IMR-90 (cell line): Measurements from ENCODE around the gene SLC16A4. TPM values are rescaled to one million over a fixed set of nuclear protein-coding genes. Genes with fewer than 3 reads are reported as not detected.

Experiments used
- ATAC-seq: fragments of 200-7000 bp; cut with Tn5 transposase; 2 replicates; pipeline ENCODE4 v1.9.1; 2020; ENCODE audit warnings: low read depth, mild to moderate bottlenecking, moderate library complexity
- BruUV-seq: library from RNA; stranded (reverse); fragments of 400-500 nt; replicated peaks from 2 replicates; lab custom pipeline; 2021; lab: Mats Ljungman, UMichigan
- CTCF ChIA-PET: fragments of 300-600 bp; formaldehyde crosslinking; extraction: SDS; loops from one replicate; lab custom pipeline; 2021; ENCODE audit warnings: antibody characterized with exemption; lab: Yijun Ruan, JAX
- POLR2A ChIA-PET: fragments of 300-600 bp; sonication (Branson Sonifier 250); formaldehyde crosslinking; loops from one replicate; lab custom pipeline; 2022; ENCODE audit warnings: antibody characterized with exemption; ENCODE audit not compliant: unreplicated experiment; lab: Charles Lee
- DNase-seq: peaks from one replicate; pipeline ENCODE4 v3.0.0; 2013
- H2AFZ ChIP-seq: replicated peaks from 2 replicates; pipeline ENCODE3; 2013; ENCODE audit warnings: low read length, mild to moderate bottlenecking; ENCODE audit not compliant: poor library complexity
- H2AK5ac ChIP-seq: 2 replicates; pipeline ENCODE4 v1.6.1; 2013; ENCODE audit warnings: low read depth, low read length, inconsistent platforms
- H2AK9ac ChIP-seq: replicated peaks from 2 replicates; pipeline ENCODE3; 2013; ENCODE audit warnings: mild to moderate bottlenecking, low read depth, low read length, moderate library complexity; ENCODE audit not compliant: poor library complexity
- H2BK120ac ChIP-seq: 2 replicates; pipeline ENCODE4 v1.6.1; 2013; ENCODE audit warnings: low read depth, low read length, inconsistent platforms
- H2BK15ac ChIP-seq: 3 replicates; pipeline ENCODE4 v1.6.1; 2013; ENCODE audit warnings: low read depth, low read length, inconsistent platforms
- H2BK20ac ChIP-seq: 2 replicates; pipeline ENCODE4 v1.6.1; 2013; ENCODE audit warnings: low read depth, mild to moderate bottlenecking, inconsistent platforms, low read length, moderate library complexity
- H2BK5ac ChIP-seq: 2 replicates; pipeline ENCODE4 v1.6.1; 2013; ENCODE audit warnings: mild to moderate bottlenecking, low read depth, low read length, inconsistent platforms; ENCODE audit not compliant: poor library complexity, severe bottlenecking
- H3K14ac ChIP-seq: replicated peaks from 2 replicates; pipeline ENCODE4 v1.6.1; 2013; ENCODE audit warnings: low read depth, low read length, inconsistent platforms
- H3K18ac ChIP-seq: 2 replicates; pipeline ENCODE4 v1.6.1; 2013; ENCODE audit warnings: low read depth, low read length, control low read depth
- H3K23ac ChIP-seq: 2 replicates; pipeline ENCODE4 v1.6.1; 2013; ENCODE audit warnings: low read depth, low read length, inconsistent platforms
- H3K27ac ChIP-seq: 2 replicates; pipeline ENCODE4 v1.5.1; 2013; ENCODE audit warnings: mild to moderate bottlenecking, control low read depth, low read length; ENCODE audit not compliant: insufficient read depth
- H3K27me3 ChIP-seq: 2 replicates; pipeline ENCODE4 v1.6.1; 2013; ENCODE audit warnings: low read length; ENCODE audit not compliant: control insufficient read depth, insufficient read depth
- H3K36me3 ChIP-seq: 2 replicates; pipeline ENCODE4 v1.6.1; 2013; ENCODE audit warnings: low read length, mixed read lengths; ENCODE audit not compliant: control insufficient read depth, insufficient read depth
- H3K4ac ChIP-seq: 2 replicates; pipeline ENCODE4 v1.6.1; 2013; ENCODE audit warnings: low read depth, low read length, inconsistent platforms
- H3K4me1 ChIP-seq: 2 replicates; pipeline ENCODE4 v1.6.1; 2013; ENCODE audit warnings: low read length, mixed read lengths; ENCODE audit not compliant: control insufficient read depth, insufficient read depth
- H3K4me2 ChIP-seq: 2 replicates; pipeline ENCODE4 v1.6.1; 2013; ENCODE audit warnings: low read depth, mild to moderate bottlenecking, control low read depth, low read length, moderate library complexity
- H3K4me3 ChIP-seq: 2 replicates; pipeline ENCODE4 v1.5.1; 2013; ENCODE audit warnings: low read depth, mild to moderate bottlenecking, control low read depth, low read length, moderate library complexity; ENCODE audit not compliant: insufficient read depth
- H3K56ac ChIP-seq: 2 replicates; pipeline ENCODE4 v1.6.1; 2013; ENCODE audit warnings: low read length, inconsistent platforms; ENCODE audit not compliant: insufficient read depth; ENCODE audit errors: extremely low read depth
- H3K79me1 ChIP-seq, 2 experiments: 2 replicates each; pipeline ENCODE4 v1.6.1; 2013; ENCODE audit warnings: low read length in 2 of 2, inconsistent platforms in 1 of 2, low read depth in 1 of 2
- H3K9ac ChIP-seq: 2 replicates; pipeline ENCODE4 v1.6.1; 2013; ENCODE audit warnings: low read depth, low read length, control low read depth
- H3K9me1 ChIP-seq: 2 replicates; pipeline ENCODE4 v1.6.1; 2013; ENCODE audit warnings: low read length, inconsistent platforms; ENCODE audit not compliant: insufficient read depth
- H3K9me3 ChIP-seq: 2 replicates; pipeline ENCODE4 v1.6.1; 2013; ENCODE audit warnings: low read length; ENCODE audit not compliant: control insufficient read depth, insufficient read depth
- H4K20me1 ChIP-seq: 2 replicates; pipeline ENCODE4 v1.6.1; 2013; ENCODE audit warnings: low read length, inconsistent platforms; ENCODE audit not compliant: insufficient read depth
- H4K5ac ChIP-seq: 2 replicates; pipeline ENCODE4 v1.6.1; 2013; ENCODE audit warnings: mild to moderate bottlenecking, low read depth, low read length, control low read depth
- H4K8ac ChIP-seq, 2 experiments: 2 replicates each; pipeline ENCODE4 v1.6.1; 2013; ENCODE audit warnings: low read depth in 2 of 2, low read length in 2 of 2, control low read depth in 1 of 2, inconsistent platforms in 1 of 2
- H4K91ac ChIP-seq: 2 replicates; pipeline ENCODE4 v1.6.1; 2013; ENCODE audit warnings: low read depth, low read length, inconsistent platforms; ENCODE audit not compliant: insufficient read depth
- CEBPB ChIP-seq: IDR thresholded peaks from 2 replicates; pipeline ENCODE4 v1.6.1; 2012; ENCODE audit warnings: low read depth, low read length, improper control_type of control experiment
- MAZ ChIP-seq: IDR thresholded peaks from 2 replicates; pipeline ENCODE4 v1.6.1; 2012; ENCODE audit warnings: low read depth, mild to moderate bottlenecking, low read length, improper control_type of control experiment, moderate library complexity, borderline replicate concordance
- RAD21 ChIP-seq: IDR thresholded peaks from 2 replicates; pipeline ENCODE4 v1.6.1; 2012; ENCODE audit warnings: low read length, improper control_type of control experiment
- WGBS, 2 experiments: methylation state at CpG; one replicate each; pipeline versions ENCODE4 v1.1.5 to v1.1.7; 2013; ENCODE audit warnings: missing lambda C conversion rate in 2 of 2; ENCODE audit not compliant: insufficient read length in 1 of 2; ENCODE audit errors: extremely low coverage in 2 of 2; 5-methylcytosine and 5-hydroxymethylcytosine counted together
- dilution Hi-C: fragments of 300-500 bp; cut with HindIII; formaldehyde crosslinking; loops from one replicate; pipeline ENCODE4 v1.14.3; 2018; ENCODE audit warnings: low sequenced_read_pairs; ENCODE audit not compliant: unreplicated experiment
- in situ Hi-C: fragments of 300-500 bp; cut with MboI; formaldehyde crosslinking; loops from 3 replicates; pipeline ENCODE4 v1.14.3; 2019; ENCODE audit warnings: low sequenced_read_pairs, inconsistent platforms, mixed read lengths
- intact Hi-C: fragments of 100-400 bp; cut with micrococcal nuclease; formaldehyde crosslinking; loops from 2 replicates; pipeline ENCODE4 v1.10.0; 2022
- polyA plus RNA-seq, 3 experiments: library from polyadenylated mRNA; depleted of rRNA; stranded (reverse); fragments of >200 nt; gene quantifications; 2 replicates each; pipeline ENCODE4 v1.2.3, GENCODE V29; 2012; ENCODE audit warnings: low replicate concordance in 1 of 3
- total RNA-seq: library from RNA; depleted of rRNA; stranded (reverse); fragments of >200 nt; gene quantifications from 2 replicates; pipeline ENCODE4 v1.2.3, GENCODE V29; 2012
- TF ChIP-seq, protein P1 (sequence below): conservative IDR thresholded peaks from 2 replicates; pipeline ENCODE4 v1.5.1; 2012; ENCODE audit warnings: mild to moderate bottlenecking, low read depth, low read length, improper control_type of control experiment

SLC16A4 gene
- total and polyA plus RNA-seq, 2 of the 4 experiments (the other 2 are of a cell fraction) = 27.7 to 65.2 TPM

GRCh38 chr1:110433803-110434202 lies 43.0 kb upstream of the SLC16A4 start:
- Histone ChIP-seq H4K8ac (no peak overlapping the region), H3K56ac (no peak overlapping the region), H2AFZ (no peak overlapping the region), H3K36me3 (no peaks in the 10 kb centered on the region), H2BK15ac (no peak overlapping the region), H3K27me3 (peaks cover 48% of the 10 kb centered on the region), H2AK5ac (no peak overlapping the region), H3K14ac (no peak overlapping the region), H3K4ac (no peak overlapping the region), H2AK9ac (no peak overlapping the region), H2BK5ac (no peak overlapping the region), H4K20me1 (no peaks in the 10 kb centered on the region), H3K4me1 (peaks cover 2% of the 10 kb centered on the region; the same call in 1 of the 2 replicates), H2BK120ac (no peak overlapping the region), H4K91ac (no peak overlapping the region), H3K4me2 (no peak overlapping the region), H2BK20ac (no peak overlapping the region), H3K79me1 (no peaks in the 10 kb centered on the region), H4K5ac (no peak overlapping the region), H3K9me1 (no peaks in the 10 kb centered on the region), H3K27ac (no peak overlapping the region), H3K23ac (no peak overlapping the region), H3K18ac (no peak overlapping the region), H3K9me3 (no peaks in the 10 kb centered on the region), H3K4me3 (no peak overlapping the region), H3K9ac (no peak overlapping the region)
- intact Hi-C loops = no loop called here
- TF ChIP-seq RAD21 (no peak), CEBPB (peak; percentile 52), MAZ (no peak)
- TF ChIP-seq, protein P1, sequence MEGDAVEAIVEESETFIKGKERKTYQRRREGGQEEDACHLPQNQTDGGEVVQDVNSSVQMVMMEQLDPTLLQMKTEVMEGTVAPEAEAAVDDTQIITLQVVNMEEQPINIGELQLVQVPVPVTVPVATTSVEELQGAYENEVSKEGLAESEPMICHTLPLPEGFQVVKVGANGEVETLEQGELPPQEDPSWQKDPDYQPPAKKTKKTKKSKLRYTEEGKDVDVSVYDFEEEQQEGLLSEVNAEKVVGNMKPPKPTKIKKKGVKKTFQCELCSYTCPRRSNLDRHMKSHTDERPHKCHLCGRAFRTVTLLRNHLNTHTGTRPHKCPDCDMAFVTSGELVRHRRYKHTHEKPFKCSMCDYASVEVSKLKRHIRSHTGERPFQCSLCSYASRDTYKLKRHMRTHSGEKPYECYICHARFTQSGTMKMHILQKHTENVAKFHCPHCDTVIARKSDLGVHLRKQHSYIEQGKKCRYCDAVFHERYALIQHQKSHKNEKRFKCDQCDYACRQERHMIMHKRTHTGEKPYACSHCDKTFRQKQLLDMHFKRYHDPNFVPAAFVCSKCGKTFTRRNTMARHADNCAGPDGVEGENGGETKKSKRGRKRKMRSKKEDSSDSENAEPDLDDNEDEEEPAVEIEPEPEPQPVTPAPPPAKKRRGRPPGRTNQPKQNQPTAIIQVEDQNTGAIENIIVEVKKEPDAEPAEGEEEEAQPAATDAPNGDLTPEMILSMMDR = 0 out of 2 replicates have a peak, but pooled peaks have one; percentile 14
- ChIA-PET POLR2A (no interaction called here), CTCF (interaction anchor here (1.5 kb wide), 1 partner anchor 13 kb away, joined by 4 read pairs; no protein-coding TSS in a partner anchor)
- in situ Hi-C loops = no loop called here
- BruUV-seq = no TSS peak
- WGBS, 2 experiments = no CpG with 5 or more reads among the region's 3 CpGs
- dilution Hi-C loops = no loop called here
- peak; percentile 20 for DNase-seq
- ATAC-seq = peak; percentile 46
